SK-N-SH treated with all-trans-retinoic acid at 6 μM for 48 hours (cell line): ENCODE measurements around the gene COL12A1.

Experiments
- ATAC-seq: fragments of 200-7000 bp; cut with Tn5 transposase; 3 replicates; pipeline ENCODE4 v1.9.1; 2020; ENCODE audit warnings: mild to moderate bottlenecking, moderate library complexity
- ARNTL ChIP-seq: fragments of 450-650 bp; formaldehyde crosslinking; IDR thresholded peaks from 2 replicates; pipeline ENCODE4 v1.5.0; 2020; ENCODE audit warnings: low read depth, mild to moderate bottlenecking, moderate library complexity, borderline replicate concordance
- BACH2 ChIP-seq: fragments of 250-450 bp; sonication (Bioruptor Pico); IDR thresholded peaks from 2 replicates; pipeline ENCODE4 v1.9.0; 2021; ENCODE audit warnings: mild to moderate bottlenecking, borderline replicate concordance
- CSDC2 ChIP-seq: fragments of 250-450 bp; sonication (Bioruptor Pico); IDR thresholded peaks from 2 replicates; pipeline ENCODE4 v1.5.0; 2020; ENCODE audit warnings: mild to moderate bottlenecking, moderate library complexity
- ESRRG ChIP-seq: fragments of 250-450 bp; sonication (Bioruptor Pico); IDR thresholded peaks from 2 replicates; pipeline ENCODE4 v1.6.1; 2021; ENCODE audit warnings: mild to moderate bottlenecking
- GLIS3 ChIP-seq: fragments of 250-450 bp; sonication (Bioruptor Pico); IDR thresholded peaks from 2 replicates; pipeline ENCODE4 v1.5.0; 2020; ENCODE audit warnings: mild to moderate bottlenecking, moderate library complexity
- ISL1 ChIP-seq: fragments of 250-450 bp; sonication (Bioruptor Pico); IDR thresholded peaks from 2 replicates; pipeline ENCODE4 v2.1.2; 2022; ENCODE audit warnings: mild to moderate bottlenecking, moderate library complexity
- OSR1 ChIP-seq: fragments of 250-450 bp; sonication (Bioruptor Pico); IDR thresholded peaks from 2 replicates; pipeline ENCODE4 v1.8.0; 2022; ENCODE audit warnings: moderate library complexity, mild to moderate bottlenecking, inconsistent platforms
- POU6F1 ChIP-seq: fragments of 250-450 bp; sonication (Bioruptor Pico); IDR thresholded peaks from 2 replicates; pipeline ENCODE4 v1.8.0; 2021; ENCODE audit warnings: low read depth, mild to moderate bottlenecking, moderate library complexity, borderline replicate concordance
- PPARA ChIP-seq: fragments of 250-450 bp; sonication (Bioruptor Pico); IDR thresholded peaks from 2 replicates; pipeline ENCODE4 v1.5.0; 2020; ENCODE audit warnings: mild to moderate bottlenecking, borderline replicate concordance
- RARB ChIP-seq: fragments of 250-450 bp; sonication (Bioruptor Pico); IDR thresholded peaks from 2 replicates; pipeline ENCODE4 v1.8.0; 2021; ENCODE audit warnings: mild to moderate bottlenecking, moderate library complexity
- SNAI2 ChIP-seq: fragments of 250-450 bp; sonication (Bioruptor Pico); IDR thresholded peaks from 2 replicates; pipeline ENCODE4 v1.5.0; 2020; ENCODE audit warnings: mild to moderate bottlenecking, moderate library complexity
- TOX ChIP-seq: fragments of 250-450 bp; sonication (Bioruptor Pico); IDR thresholded peaks from 2 replicates; pipeline ENCODE4 v1.8.0; 2021; ENCODE audit warnings: mild to moderate bottlenecking, moderate library complexity, borderline replicate concordance
- TSHZ2 ChIP-seq: fragments of 250-450 bp; sonication (Bioruptor Pico); IDR thresholded peaks from 2 replicates; pipeline ENCODE4 v1.5.0; 2020; ENCODE audit warnings: mild to moderate bottlenecking, moderate library complexity
- ZC3H10 ChIP-seq: fragments of 250-450 bp; sonication (Bioruptor Pico); IDR thresholded peaks from 2 replicates; pipeline ENCODE4 v1.5.1; 2021; ENCODE audit warnings: mild to moderate bottlenecking, moderate library complexity
- ZFP3 ChIP-seq: fragments of 250-450 bp; sonication (Bioruptor Pico); IDR thresholded peaks from 2 replicates; pipeline ENCODE4 v1.5.0; 2020; ENCODE audit warnings: mild to moderate bottlenecking, moderate library complexity
- ZFP30 ChIP-seq: fragments of 450-650 bp; formaldehyde crosslinking; IDR thresholded peaks from 2 replicates; pipeline ENCODE4 v1.5.0; 2022; ENCODE audit warnings: mild to moderate bottlenecking, moderate library complexity
- ZNF565 ChIP-seq: fragments of 450-650 bp; formaldehyde crosslinking; conservative IDR thresholded peaks from 2 replicates; pipeline ENCODE4 v1.5.0; 2020; ENCODE audit warnings: low read depth, mild to moderate bottlenecking, moderate library complexity
- ZNF70 ChIP-seq: fragments of 450-650 bp; formaldehyde crosslinking; IDR thresholded peaks from 2 replicates; pipeline ENCODE4 v1.5.0; 2020; ENCODE audit warnings: mild to moderate bottlenecking, moderate library complexity
- ZNF8 ChIP-seq: fragments of 450-650 bp; formaldehyde crosslinking; IDR thresholded peaks from 2 replicates; pipeline ENCODE4 v1.5.0; 2020; ENCODE audit warnings: mild to moderate bottlenecking, moderate library complexity
- TF ChIP-seq, protein P1 (sequence below): fragments of 250-450 bp; sonication (Bioruptor Pico); IDR thresholded peaks from 2 replicates; pipeline ENCODE4 v1.5.1; 2021; ENCODE audit warnings: mild to moderate bottlenecking, moderate library complexity
- TF ChIP-seq, protein P2 (sequence below): fragments of 250-450 bp; sonication (Bioruptor Pico); IDR thresholded peaks from 2 replicates; pipeline ENCODE4 v1.8.0; 2020; ENCODE audit warnings: mild to moderate bottlenecking, moderate library complexity, borderline replicate concordance

The COL12A1 gene

DNA sequence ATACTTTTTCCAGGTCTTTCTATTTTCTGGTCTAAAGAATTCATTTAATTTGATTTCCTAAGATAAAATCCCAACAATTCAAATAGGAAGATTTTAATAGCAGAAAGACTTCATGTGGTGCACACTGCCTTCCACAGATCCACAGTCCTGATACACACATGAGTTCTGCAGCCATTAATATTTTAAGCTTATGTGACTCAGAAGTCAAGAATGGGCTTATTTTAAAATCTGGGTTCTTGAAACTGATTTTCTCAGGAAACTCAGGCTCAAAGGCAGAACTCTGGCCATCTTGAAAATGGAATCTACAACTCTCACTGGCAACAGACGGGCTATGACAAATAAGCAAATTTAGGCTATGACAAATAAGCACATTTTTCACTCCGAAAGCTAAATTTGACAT lies 88.2 kb downstream of the COL12A1 start:
- no peak for ATAC-seq
- TF ChIP-seq, protein P1, sequence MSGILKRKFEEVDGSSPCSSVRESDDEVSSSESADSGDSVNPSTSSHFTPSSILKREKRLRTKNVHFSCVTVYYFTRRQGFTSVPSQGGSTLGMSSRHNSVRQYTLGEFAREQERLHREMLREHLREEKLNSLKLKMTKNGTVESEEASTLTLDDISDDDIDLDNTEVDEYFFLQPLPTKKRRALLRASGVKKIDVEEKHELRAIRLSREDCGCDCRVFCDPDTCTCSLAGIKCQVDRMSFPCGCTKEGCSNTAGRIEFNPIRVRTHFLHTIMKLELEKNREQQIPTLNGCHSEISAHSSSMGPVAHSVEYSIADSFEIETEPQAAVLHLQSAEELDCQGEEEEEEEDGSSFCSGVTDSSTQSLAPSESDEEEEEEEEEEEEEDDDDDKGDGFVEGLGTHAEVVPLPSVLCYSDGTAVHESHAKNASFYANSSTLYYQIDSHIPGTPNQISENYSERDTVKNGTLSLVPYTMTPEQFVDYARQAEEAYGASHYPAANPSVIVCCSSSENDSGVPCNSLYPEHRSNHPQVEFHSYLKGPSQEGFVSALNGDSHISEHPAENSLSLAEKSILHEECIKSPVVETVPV, result no peak
- no peak for TF ChIP-seq OSR1 (CRISPR knock-in tag)
- no peak for TF ChIP-seq ZFP3 (CRISPR knock-in tag)
- no peak for TF ChIP-seq ARNTL (CRISPR knock-in tag)
- TF ChIP-seq ISL1 (CRISPR knock-in tag), result no peak
- TF ChIP-seq TSHZ2 (CRISPR knock-in tag), result no peak
- no peak for TF ChIP-seq TOX (CRISPR knock-in tag)

DNA sequence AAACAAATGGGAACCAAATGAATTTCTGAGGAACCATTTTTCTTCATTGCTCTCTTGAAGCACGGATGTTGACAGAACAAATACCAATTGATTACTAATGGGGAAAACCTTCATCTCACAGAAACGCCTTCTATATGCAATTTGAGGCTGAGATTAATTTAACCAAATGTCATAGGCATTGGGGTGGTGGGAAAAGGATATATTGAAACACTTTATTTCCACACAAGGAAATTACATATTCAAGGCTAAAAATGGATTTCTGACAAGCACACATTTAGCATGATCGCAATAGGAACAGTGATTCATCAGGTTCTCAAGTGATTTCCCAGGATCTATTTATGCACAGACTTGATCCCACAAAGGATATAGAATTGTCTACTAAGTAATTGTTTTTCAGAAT lies 88.9 kb downstream of the COL12A1 start:
- TF ChIP-seq ZNF70 (CRISPR knock-in tag), result no peak
- TF ChIP-seq, protein P2, sequence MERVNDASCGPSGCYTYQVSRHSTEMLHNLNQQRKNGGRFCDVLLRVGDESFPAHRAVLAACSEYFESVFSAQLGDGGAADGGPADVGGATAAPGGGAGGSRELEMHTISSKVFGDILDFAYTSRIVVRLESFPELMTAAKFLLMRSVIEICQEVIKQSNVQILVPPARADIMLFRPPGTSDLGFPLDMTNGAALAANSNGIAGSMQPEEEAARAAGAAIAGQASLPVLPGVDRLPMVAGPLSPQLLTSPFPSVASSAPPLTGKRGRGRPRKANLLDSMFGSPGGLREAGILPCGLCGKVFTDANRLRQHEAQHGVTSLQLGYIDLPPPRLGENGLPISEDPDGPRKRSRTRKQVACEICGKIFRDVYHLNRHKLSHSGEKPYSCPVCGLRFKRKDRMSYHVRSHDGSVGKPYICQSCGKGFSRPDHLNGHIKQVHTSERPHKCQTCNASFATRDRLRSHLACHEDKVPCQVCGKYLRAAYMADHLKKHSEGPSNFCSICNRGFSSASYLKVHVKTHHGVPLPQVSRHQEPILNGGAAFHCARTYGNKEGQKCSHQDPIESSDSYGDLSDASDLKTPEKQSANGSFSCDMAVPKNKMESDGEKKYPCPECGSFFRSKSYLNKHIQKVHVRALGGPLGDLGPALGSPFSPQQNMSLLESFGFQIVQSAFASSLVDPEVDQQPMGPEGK (CRISPR knock-in tag), result no peak
- no peak for TF ChIP-seq ZNF8 (CRISPR knock-in tag)
- TF ChIP-seq GLIS3, result no peak
- no peak for TF ChIP-seq ZNF565 (CRISPR knock-in tag)
- no peak for TF ChIP-seq ESRRG (CRISPR knock-in tag)
- TF ChIP-seq ARNTL (CRISPR knock-in tag), result no peak
- no peak for TF ChIP-seq SNAI2 (CRISPR knock-in tag)
- no peak for TF ChIP-seq ZFP3 (CRISPR knock-in tag)
- no peak for TF ChIP-seq ZC3H10
- no peak for TF ChIP-seq ISL1 (CRISPR knock-in tag)
- no peak for TF ChIP-seq RARB
- no peak for TF ChIP-seq ZFP30

DNA sequence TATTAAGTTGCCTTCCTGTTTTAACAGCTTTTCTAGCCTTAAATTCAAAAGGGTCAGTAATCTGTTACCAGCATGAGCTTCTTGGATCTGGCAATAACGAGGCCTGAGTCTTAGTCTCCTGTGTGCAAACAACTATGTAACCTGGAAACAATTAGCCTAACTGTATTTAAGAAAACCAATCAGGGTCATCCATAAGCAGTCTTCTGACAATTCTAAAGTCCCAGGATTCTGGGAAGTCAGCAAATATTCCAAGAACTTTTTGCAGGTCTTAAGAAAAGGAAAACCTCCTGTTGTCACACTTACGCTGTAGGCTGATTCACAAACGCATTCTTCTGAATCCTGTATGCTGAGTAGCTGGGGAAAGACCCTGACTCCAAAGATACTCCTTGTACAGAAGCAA lies 90.4 kb downstream of the COL12A1 start:
- TF ChIP-seq PPARA (CRISPR knock-in tag) (no peak), OSR1 (CRISPR knock-in tag) (no peak)
- no peak for ATAC-seq

More for the DNA sequence above, 88.9 kb downstream of the COL12A1 start:
- no peak for ATAC-seq

DNA sequence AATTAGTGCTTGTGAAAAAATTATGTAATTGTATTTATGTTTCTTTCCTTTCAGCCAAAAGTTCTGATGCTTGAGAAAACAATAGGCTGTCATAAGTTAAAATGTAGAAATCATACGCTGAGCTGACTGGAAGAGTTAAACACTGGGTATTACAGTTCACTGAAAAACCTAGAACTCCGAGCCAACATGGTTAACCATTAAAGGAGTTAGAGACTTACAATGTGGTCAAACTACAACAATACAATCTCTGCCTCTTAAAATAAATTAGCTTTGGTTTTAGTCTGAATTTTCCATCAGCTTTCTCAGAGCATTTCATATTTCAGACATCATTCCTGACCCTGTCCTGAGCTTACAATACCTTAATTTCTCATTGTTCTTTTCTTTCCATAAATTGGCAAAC lies 91.0 kb downstream of the COL12A1 start:
- ATAC-seq, result no peak
- TF ChIP-seq ZFP30, result no peak
- no peak for TF ChIP-seq CSDC2
- TF ChIP-seq GLIS3, result no peak
- no peak for TF ChIP-seq POU6F1 (CRISPR knock-in tag)
- TF ChIP-seq, protein P2 (CRISPR knock-in tag), result no peak
- no peak for TF ChIP-seq ZNF8 (CRISPR knock-in tag)
- no peak for TF ChIP-seq ZNF565 (CRISPR knock-in tag)
- no peak for TF ChIP-seq BACH2 (CRISPR knock-in tag)
- no peak for TF ChIP-seq PPARA (CRISPR knock-in tag)
